GM21529 (cell line): Measurements from ENCODE around the gene PPP1R13B.

Experiments
- ATAC-seq: cut with Tn5 transposase; IDR thresholded peaks from one replicate; pipeline ENCODE4 v1.9.1; 2021; ENCODE audit not compliant: unreplicated experiment

Gene PPP1R13B

DNA sequence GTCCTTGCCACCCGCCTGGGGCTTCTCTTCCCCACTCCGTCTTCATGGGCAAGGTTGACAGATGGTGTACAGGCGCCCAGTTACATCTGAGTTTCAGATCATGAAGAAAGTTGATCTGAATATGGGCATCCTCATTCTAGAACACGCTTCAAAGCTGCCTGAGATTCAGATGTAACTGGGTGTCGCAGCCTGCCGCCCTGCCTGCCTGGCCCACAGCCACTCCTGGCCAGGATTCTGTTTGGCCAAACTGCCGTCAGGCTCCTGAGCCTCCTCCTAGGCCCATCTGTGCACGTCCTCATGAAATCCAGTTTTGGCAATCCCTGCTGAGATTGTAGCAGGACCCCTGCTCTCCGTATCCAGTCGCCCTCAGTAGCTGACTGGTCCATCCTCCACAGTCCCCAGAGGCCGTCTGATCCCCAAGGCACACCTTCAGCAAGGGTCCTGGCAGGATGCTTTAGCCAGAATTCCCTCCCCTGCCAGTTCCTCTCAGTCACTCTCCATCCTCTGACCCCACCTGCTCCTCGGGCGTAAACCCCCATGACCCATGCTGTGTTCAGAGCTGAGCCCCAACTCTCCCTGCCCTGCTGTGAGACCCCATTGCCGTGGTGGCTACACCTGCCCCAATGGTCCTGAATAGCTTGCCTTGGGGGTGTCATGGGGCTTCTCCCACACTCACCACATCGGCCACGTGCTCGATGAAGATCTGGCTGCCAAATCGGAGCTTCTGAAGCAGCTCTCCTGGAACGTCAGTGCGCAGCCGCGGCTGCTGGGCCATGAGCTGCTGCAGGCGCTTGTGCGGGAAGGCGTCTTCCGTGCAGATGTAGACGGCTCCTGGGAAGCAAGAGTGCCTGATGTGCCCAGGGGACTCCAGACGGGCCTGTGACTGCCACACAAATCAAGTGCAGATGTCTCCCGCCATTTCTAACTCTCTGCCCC lies 144.6 kb downstream of the PPP1R13B start:
- no peak for ATAC-seq

DNA sequence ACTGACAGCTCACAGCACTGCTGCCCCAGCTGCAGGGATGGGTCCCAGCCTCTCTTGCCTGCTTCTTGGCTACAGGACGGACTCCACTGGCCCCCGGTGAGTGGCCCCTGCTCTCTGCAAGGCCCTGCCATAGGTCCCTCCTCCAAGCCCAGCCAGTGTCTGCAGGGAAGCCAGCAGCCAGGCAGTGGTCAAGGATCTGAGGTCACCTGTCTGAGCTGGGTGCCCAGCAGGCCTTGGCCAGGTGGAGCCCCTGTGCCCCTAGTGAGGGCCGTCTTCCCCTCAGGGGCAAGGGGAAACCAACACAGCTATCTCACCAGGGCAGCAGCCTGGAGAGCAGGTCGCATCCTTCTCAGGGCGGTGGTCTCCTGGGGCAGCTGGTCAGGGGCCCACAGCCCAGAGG lies 145.3 kb downstream of the PPP1R13B start:
- ATAC-seq, result no peak

DNA sequence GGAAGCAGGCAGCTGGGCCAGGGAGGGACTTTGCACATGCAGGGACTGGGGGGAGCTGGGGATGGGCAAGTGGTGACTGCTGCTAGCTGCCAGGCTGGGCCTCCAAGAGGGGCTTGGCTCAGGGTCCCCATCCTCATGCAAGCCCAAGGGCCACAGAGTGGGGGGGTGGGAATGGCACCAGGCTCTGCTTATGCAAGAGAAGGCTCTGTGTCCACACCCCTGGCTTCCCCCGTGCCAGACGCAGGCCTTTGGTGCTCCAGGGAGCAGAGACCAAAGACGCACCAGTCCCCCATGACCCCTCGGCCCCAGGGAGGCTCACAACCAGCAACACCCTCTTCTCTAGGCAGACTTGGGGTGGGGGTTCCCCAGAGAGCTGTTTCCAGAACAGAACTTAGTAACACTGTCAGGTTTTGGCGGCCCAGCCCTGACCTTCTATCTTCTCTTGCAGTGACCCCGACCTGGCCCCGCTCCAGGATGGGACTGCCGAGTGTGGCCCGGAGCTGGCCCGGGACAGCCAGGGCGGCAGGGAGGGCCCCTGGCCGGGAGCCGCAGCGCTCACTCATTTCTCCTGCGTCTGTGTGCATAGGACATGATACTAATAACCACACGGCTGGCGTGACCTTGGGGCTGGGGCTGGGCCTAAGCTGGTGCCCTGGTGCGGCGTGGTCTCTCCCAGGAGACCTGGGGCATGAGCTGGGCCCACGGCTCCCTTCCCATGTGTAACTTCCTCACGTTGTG lies 146.5 kb downstream of the PPP1R13B start:
- ATAC-seq, result no peak

DNA sequence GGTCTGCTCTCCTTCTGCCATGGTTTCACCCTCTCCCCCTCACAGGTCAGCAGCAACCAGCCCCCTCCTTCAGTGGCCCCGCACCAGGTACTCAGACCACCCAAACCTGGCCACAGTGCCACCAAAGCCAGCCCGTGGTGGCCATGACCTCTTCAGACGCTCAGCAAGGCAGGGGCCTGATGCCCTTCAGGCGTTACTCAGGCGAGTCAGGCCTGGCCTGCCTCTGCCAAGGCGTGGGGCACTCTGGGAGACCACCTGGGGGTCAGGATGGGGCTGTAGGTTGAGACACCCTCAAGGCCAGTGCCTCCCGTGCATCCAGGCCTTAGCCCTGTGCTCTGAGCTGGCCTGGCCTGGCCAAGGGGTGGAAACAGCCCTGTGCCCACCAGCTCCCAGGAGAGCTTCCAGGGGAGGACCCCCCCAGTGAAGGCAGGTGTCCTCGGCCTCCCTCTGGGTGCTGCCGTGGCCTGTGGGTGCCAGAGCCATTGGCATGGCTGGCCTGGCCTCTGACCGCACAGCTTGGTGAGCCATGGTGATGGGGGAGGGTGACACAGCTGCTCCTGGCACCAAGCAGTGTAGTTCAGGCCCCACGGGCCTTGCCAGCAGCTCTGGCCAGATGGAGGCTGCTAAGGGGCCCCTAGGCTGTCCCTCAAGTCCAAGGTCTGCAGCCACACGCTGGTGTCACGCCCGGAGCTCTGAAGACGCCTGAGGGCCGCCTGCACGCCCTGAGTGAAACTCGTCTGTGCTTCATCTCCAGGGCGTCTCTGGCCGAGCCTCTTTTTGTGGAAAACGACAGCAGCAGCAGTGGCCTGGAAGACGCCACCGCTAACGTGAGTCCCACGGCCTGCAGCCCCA lies 147.2 kb downstream of the PPP1R13B start:
- no peak for ATAC-seq

DNA sequence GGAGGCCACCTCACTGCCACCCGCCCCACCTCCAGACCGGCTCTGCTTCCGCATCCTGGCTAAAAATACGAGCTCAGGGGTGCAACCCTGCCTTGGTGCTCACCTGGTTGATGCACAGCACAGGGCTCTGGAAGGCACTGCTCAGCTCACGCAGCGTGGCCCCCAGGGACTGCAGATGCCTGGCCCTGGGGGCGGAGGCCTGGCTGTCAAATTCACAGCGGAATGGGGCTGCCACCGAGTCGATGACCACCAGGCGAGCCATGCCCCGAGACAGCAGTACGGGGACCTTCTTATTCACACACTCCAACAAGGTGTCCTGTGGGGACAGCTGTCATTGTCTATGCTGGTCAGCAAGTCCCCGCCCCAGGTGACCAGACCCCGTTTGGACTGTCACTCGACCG lies 148.1 kb downstream of the PPP1R13B start:
- no peak for ATAC-seq

DNA sequence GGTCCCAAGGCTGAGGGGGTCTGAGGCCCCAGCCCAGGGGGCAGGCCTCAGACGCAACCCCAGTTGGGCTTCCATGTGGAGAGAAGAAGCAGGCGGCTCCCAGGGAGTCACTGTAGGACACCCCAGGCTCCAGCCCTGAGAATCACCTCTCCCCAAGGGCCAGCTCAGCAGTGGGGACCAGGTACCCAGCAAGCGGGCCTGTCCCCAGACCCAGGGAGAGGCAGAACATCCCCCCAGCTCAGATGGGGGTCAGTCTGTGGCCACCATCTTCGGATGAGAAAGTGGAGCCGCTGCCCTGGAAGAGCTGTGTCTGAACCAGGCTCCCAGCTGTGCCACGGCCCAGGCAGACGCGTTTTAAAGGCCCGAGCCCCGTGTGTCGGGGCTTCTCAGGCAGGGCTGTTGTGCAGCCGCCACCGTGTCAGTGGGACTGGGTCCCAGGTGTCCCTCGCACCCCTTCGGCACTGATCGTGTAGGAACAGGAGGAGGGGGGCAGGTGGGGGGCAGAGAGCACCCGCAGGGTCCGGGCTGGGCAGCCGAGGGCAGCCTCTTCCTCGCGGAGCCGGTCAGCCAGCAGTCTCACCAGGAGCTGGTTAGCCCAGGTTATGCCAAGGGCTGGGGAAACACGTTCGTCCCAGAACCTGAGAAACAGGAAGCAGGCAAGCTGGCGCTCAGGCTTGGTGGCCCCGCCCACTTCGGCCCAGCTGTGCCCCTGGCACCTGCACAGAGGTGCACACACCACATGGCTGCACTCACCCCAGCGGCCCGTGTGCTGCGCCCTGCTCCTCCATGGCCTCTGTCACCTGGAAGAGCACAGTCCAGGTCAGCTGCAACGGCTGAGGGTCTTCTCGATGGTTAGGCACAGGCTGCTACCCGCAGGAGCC lies 148.8 kb downstream of the PPP1R13B start:
- ATAC-seq, result no peak

DNA sequence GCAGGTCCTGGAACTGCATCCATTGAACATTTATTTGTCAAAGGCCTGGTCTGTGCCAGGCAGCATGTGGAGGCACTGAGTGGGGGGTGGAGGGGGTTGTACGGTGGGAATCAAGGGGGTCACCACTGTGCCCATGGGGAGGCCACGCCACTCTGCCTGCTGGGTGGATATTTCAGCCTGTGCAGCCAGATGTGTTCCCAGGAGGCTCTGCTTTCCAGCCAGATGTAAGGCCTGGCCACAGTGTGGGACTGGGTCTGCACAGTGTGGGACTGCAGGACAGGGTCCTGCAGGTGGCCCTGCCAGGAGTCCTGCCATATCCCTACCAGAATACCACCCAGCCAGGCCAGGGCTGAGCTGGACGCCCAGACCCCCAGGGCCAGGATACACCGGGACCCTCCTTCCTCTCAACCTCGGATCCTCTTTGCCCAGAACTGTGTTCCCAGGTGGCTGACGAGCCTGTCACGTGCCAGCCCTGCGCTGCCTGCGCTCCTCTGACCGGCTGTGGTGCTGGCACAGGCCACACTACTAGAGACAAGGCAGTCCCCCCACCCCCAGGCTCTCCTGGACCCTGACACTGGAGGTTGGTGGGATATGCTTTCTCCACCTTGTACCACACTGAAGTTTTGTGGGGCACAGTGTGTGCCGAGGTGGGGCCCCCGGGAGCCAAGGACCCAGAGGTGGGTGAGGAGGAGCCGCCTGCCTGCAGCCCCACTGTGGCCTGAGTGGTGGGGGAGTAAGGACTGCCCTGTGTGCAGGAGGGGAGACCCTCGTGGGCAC lies 149.6 kb downstream of the PPP1R13B start:
- no peak for ATAC-seq

DNA sequence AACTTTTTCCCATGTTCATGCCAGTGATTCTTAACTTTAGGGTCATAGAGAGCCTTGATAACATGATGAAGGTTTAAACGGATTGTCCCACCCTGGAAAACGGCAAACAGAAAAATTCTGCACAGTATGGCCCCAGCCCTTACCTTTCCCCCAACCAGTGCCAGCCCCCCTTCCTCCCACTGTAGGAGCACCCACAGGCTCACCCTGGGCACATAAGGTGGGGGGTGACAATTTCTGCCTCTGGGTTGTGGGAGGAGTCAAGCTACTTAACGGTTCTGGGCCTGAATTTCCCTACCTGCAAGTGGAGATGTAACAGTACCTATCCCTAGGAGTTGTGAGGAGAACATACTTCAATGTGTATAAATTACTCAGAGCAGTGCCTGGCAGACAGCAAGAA lies 150.2 kb downstream of the PPP1R13B start:
- no peak for ATAC-seq

DNA sequence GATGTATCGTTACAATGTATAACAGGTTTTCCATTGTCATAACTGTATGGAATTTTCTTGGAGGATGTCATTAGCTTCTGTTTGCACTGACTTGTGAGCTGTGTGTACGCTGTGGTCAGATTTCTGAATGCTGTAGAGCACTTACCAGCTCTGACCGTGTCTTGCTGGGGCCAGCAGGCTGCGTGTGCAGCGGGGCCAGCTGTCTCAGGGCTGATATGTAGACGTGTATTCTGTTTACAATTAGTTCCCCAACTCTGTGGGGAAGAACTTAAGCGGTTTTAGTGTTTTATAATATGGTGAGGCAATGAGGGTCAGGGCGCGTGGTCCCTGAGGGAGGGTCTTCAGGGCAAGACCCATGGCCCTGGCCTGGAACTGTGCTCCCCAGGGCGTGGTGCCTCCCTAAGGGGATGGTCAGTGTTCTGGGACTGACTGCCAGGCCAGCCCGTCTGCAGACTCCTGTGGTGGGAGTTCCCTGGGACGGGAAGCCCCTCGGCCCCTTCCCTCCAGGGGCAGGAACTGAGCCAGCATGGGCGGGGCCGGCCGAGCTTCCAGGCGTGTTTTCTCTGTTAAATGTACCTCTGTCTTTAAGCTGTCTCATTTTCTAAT lies 150.8 kb downstream of the PPP1R13B start:
- no peak for ATAC-seq

DNA sequence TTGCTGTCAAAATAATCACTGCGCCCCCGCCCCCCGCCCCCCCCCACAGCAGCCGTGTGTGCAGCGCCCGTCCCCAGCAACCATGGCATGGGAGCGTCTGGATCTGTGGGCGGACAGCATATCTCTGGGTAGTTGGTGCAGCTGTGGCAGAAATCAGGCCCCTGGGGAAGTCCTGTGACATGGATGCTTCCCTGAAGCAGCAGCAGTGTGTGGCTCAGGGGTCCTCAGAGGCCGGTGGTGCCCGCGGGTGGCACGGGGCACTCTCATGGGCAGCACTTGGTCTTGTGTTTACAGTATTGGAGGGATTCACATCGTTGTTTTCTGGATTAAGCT lies 151.3 kb downstream of the PPP1R13B start:
- no peak for ATAC-seq

DNA sequence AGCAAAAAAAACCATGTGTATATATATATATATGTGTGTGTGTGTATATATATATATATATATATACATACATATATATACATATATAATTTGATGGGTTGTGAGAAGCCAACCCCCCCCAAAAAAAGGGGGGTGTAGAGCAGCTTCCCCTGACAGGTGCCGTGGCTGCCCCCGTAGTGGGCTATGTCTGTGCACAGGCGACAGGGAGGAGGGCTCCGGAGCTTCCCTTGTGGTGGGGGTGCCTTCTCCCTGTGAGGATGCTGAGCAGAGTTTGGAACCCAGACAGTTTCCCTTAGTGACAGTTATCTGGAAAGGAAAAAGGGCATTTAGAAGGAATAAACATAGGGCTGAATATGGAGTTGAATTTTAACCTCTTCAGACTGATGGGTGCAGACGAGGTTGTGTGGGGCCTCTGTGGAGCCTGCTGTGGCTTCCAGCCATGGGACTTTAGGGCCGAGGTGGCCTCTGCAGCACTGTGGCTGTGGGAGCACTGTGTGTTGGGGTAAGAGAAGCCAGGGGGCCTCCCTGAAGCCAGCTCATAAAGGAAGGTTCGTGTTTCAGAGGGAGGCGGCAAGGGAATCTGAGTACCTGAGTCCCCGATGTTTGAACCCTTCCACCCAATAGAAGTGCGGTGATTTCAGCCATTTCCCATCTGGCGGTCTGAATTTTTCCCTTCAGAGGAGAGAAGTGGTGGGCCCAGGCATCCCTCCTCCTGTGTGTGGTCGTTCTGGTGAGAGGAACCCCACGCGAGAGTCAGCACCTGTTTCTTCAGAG lies 151.9 kb downstream of the PPP1R13B start:
- no peak for ATAC-seq

DNA sequence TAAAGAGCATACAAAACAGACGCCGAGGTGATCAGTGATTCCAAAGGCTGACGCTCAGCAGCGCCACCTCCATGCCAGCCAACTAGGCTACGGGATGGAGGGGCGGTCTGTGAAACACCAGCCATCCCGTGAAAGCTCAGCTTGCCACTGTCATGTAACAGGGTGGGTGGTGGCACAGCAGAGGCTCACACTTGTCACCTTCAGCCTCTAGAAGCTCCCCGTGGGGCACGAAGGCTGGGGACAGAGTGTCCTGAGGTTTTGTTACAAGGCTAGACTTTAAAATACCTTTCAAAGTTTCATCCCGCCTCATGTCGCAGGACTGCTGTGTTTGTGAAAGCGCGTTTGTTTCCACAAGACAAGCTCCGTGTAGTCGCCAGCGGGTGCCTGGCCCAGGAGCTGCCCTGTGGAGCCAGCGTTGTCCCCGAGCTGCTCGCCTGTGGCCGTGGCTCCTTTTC lies 152.8 kb downstream of the PPP1R13B start:
- ATAC-seq, result no peak

DNA sequence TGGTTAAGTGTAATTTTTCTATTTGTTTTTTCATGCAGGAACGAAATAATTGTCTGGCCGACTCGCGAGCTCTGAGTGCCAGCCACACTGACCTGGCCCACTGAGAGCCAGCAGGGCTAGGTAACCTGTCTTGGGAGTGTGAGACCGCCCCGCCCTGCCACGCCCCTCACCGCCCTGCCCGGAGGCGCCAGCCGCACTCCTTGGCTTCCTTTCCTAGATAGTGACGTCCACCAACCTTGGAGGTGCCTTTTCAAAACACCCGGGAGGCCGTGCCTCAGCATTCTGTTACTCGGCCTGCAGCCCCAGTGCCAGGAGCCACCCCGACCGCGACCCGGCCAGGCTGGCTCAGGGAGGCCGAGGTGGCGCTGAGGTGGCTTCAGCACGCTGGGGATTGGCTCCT lies 153.9 kb downstream of the PPP1R13B start:
- ATAC-seq, result no peak

DNA sequence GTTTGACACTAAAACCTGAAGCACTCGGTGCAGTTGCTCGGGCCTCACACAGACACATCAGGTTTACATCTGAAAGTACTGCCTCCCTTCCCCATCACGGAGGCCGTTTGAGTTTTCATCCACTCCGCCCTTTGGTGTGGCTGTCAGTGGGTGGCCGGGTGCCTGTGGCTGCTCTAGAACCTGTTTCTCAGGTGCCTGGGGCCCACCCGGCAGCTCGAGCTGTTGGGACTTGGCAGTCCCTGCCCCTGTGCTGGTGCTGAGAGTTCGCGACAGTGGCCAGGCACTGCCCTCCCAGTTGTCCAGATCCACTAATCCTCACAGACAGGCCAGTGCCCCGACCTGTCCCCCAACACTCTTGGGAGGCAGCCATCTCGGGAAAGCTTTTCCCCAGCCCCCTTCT lies 154.5 kb downstream of the PPP1R13B start:
- no peak for ATAC-seq

DNA sequence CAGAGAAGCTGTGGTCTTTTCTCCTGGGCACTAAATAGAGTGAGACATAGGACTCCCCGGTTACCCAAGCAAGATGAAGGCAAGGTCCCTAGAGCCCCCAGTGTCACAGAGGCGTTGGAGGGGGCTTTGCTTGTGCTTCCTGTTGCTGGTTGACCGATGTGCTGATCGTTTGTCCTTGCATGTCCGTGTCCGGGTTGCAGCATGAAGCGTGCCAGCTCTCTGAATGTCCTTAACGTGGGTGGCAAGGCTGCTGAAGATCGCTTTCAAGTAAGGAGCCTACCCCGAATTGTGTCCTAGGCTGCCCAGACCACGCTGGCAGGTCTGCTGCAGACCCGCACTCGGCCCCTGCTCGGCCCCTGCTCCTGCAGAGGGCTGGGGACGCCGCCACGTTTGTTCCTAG lies 155.2 kb downstream of the PPP1R13B start:
- ATAC-seq, result peak; percentile 13

DNA sequence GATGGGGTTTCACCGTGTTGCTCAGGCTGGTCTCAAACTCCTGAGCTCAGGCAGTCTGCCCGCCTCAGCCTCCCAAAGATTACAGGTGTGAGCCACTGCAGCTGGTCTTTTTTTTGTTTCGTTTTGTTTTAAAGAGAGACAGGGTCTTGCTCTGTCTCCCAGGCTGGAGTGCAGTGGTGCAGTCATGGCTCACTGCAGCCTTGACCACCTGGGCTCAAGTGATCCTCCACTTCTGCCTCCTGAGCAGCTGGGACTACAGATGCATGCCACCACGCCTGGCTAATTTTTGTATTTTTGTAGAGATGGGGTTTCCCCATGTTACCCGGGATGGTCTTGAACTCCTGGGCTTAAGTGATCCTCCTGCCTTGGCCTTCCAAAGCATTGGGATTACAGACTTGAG lies 155.7 kb downstream of the PPP1R13B start:
- ATAC-seq, result peak; percentile 78

DNA sequence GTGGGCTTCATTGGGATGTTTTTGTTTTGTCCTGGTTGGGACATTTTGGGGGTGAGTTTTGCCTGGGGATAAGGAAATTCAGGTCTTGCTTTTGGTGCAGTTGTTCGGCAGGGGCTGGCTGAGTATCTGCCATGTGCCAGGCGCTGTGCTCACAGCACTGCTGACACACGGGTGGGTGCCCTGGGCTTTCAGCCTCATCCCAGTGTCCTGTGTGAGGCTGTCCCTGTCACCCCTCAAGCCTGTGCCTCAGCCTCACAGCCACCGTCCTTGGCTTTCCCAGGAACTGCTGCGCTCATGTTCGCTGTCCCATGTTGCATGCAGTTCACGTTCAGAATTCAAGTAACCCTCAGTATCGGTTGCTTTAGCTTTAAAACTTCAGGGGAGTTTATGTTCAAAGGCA lies 157.0 kb downstream of the PPP1R13B start:
- no peak for ATAC-seq
